ENCODE data around the gene ITPKC. TPM values are rescaled to one million over a fixed set of nuclear protein-coding genes. Genes with fewer than 3 reads are reported as not detected.

The ITPKC gene
- total RNA-seq, 5 donors from 2014 or later (not counting 1 experiment from before 2014, with no cell fraction given) = 5.9 to 11.8 (median 9.3) TPM

DNA sequence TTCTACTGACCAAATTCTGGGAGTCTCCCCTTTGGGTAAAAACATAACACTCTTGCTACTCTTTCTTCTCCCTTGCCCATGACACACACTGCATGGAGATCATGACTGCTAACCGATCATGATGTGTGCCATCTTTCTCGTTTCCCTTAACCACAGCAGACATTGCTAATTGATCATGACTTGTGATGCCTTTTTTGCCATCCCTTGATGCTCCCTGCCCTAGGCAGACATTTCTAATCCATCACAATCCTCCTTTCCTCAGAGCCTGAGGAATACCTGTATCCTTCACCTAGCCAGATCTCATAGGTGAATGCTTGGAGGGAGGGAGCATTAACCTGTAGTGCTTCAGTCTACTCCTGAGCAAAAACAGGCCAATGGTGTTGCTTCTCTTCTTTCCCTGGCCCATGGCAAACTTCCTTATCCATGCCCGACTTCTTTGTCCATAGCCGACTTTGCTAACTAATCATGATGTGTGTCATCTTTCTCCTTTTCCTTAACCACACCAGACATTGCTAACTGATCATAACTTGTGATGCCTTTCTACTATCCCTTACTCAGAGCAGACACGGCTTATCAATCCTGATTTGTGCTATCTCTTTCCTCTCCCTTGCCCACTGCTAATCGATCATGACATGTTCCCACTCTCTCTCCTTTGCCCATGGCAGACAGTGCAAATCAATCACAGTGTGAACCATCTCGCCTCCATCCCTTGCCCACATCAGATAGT, 44.2 kb upstream of the ITPKC start:
- H3K36me3 Mint-ChIP-seq = peaks cover 31% of the 10 kb centered on the region
- H3K27ac Mint-ChIP-seq = no peak overlapping the region
- no peak overlapping the region for H3K4me3 Mint-ChIP-seq
- ATAC-seq (replicated peaks in 1 of 4) = no peak
- H3K4me1 ChIP-seq (ENCODE audit: control insufficient read depth in 1 of 2, extremely low read depth in 1 of 2, insufficient read depth in 2 of 2, low read length in 2 of 2) = peaks cover 0 to 14% of the 10 kb centered on the region in 2 experiments
- no peaks in the 10 kb centered on the region for H3K27me3 ChIP-seq (replicated peaks in 1 of 2; ENCODE audit: control insufficient read depth in 2 of 2, extremely low read depth in 1 of 2, insufficient read depth in 2 of 2, low read length in 1 of 2)
- H3K9me3 ChIP-seq = peaks cover 9% of the 10 kb centered on the region
- no peaks in the 10 kb centered on the region for H3K4me1 Mint-ChIP-seq
- no peak overlapping the region for H3K4me3 ChIP-seq (ENCODE audit: control insufficient read depth in 1 of 2, extremely low read depth in 1 of 2, low read length in 1 of 2)
- peaks cover 18 to 19% of the 10 kb centered on the region in 2 donors for H3K36me3 ChIP-seq (ENCODE audit: control insufficient read depth in 2 of 2, extremely low read depth in 1 of 2, insufficient read depth in 1 of 2, low read length in 1 of 2)
- CTCF ChIA-PET = no interaction called here
- no peak overlapping the region for H3K27ac ChIP-seq (ENCODE audit: low read length)
- H3K27me3 Mint-ChIP-seq = no peaks in the 10 kb centered on the region
- POLR2A ChIA-PET = no interaction called here
- DNase-seq = no peak
- 99% methylated on average over 6 of the region's 7 CpGs for WGBS (ENCODE audit: insufficient coverage)
- peaks cover 0 to 7% (median 7%) of the 10 kb centered on the region in 3 donors for H3K9me3 Mint-ChIP-seq

- POLR2A ChIA-PET = no interaction called here
- WGBS (ENCODE audit: insufficient coverage) = 66% methylated on average over 7 of the region's 11 CpGs
- no peak overlapping the region for H3K27ac Mint-ChIP-seq
- no peak overlapping the region for H3K4me3 Mint-ChIP-seq
- ATAC-seq (replicated peaks in 1 of 4) = no peak
- Histone ChIP-seq H3K9me3 (peaks cover 9% of the 10 kb centered on the region), H3K36me3 (ENCODE audit: control insufficient read depth in 2 of 2, extremely low read depth in 1 of 2, insufficient read depth in 1 of 2, low read length in 1 of 2) (peaks cover 18 to 24% of the 10 kb centered on the region in 2 donors), H3K27me3 (replicated peaks in 1 of 2; ENCODE audit: control insufficient read depth in 2 of 2, extremely low read depth in 1 of 2, insufficient read depth in 2 of 2, low read length in 1 of 2) (no peaks in the 10 kb centered on the region), H3K4me1 (ENCODE audit: control insufficient read depth in 1 of 2, extremely low read depth in 1 of 2, insufficient read depth in 2 of 2, low read length in 2 of 2) (peaks cover 0 to 14% of the 10 kb centered on the region in 2 experiments), H3K27ac (ENCODE audit: low read length) (peak overlapping the region; percentile 1), H3K4me3 (ENCODE audit: control insufficient read depth in 1 of 2, extremely low read depth in 1 of 2, low read length in 1 of 2) (peak overlapping the region in 1 of 2 donors; percentile 5)
- H3K4me1 Mint-ChIP-seq = no peaks in the 10 kb centered on the region
- H3K27me3 Mint-ChIP-seq = no peaks in the 10 kb centered on the region
- H3K9me3 Mint-ChIP-seq = peaks cover 0 to 7% (median 7%) of the 10 kb centered on the region in 3 donors
- DNase-seq = peak in 9 of 35 experiments; percentile 14 to 55 (median 28)
- H3K36me3 Mint-ChIP-seq = peaks cover 30% of the 10 kb centered on the region
- CTCF ChIA-PET = no interaction called here
These were observed 43.5 kb upstream of the ITPKC start for GRCh38 chr19:40673397-40673796.

- ATAC-seq (replicated peaks in 1 of 4) (peak in 1 of 4 experiments; percentile 43), DNase-seq (no peak)
- H3K4me1 ChIP-seq (ENCODE audit: control insufficient read depth in 1 of 2, extremely low read depth in 1 of 2, insufficient read depth in 2 of 2, low read length in 2 of 2) = peaks cover 0 to 14% of the 10 kb centered on the region in 2 experiments
- H3K4me3 ChIP-seq (ENCODE audit: control insufficient read depth in 1 of 2, extremely low read depth in 1 of 2, low read length in 1 of 2) = no peak overlapping the region
- H3K27me3 ChIP-seq (replicated peaks in 1 of 2; ENCODE audit: control insufficient read depth in 2 of 2, extremely low read depth in 1 of 2, insufficient read depth in 2 of 2, low read length in 1 of 2) = no peaks in the 10 kb centered on the region
- Mint-ChIP-seq H3K9me3 (peaks cover 0 to 3% (median 3%) of the 10 kb centered on the region in 3 donors), H3K27ac (no peak overlapping the region), H3K4me1 (no peaks in the 10 kb centered on the region), H3K27me3 (no peaks in the 10 kb centered on the region), H3K4me3 (no peak overlapping the region), H3K36me3 (peaks cover 23% of the 10 kb centered on the region)
- CTCF ChIA-PET = interaction anchor here in 1 of 2 donors (0.5 kb wide), 1 partner anchor 326 kb away, joined by 3 read pairs; the partner anchor contains the start of genes C19orf47 and PLD3
- H3K36me3 ChIP-seq (ENCODE audit: control insufficient read depth in 2 of 2, extremely low read depth in 1 of 2, insufficient read depth in 1 of 2, low read length in 1 of 2) = peaks cover 13 to 22% of the 10 kb centered on the region in 2 donors
- POLR2A ChIA-PET = no interaction called here
- peaks cover 5% of the 10 kb centered on the region for H3K9me3 ChIP-seq
- H3K27ac ChIP-seq (ENCODE audit: low read length) = no peak overlapping the region
- WGBS (ENCODE audit: insufficient coverage) = 77% methylated on average over 3 of the region's 3 CpGs
These were observed 42.6 kb upstream of the ITPKC start for GRCh38 chr19:40674291-40674690.

DNA sequence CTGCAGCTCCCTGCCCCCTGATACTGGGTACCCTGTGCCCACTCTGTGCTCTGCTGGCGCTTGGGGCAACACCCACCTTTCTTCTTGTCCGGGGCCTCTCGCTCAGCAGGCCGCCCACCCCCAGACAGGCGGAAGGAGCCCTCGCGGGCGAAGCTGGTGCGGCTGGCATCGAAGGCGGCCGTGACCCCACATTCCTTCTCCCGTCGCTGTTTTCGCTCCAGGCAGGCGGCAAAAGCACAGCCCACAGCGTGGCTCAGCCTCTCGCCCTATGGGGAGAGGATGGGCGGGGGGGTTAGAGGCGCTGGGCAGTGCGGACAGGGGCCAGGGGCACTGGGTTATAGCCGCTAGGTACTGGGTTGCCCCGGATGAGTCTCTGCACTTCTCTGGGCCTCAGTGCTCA, 39.8 kb upstream of the ITPKC start:
- no peak overlapping the region for H3K4me3 Mint-ChIP-seq
- no peaks in the 10 kb centered on the region for H3K9me3 Mint-ChIP-seq
- ATAC-seq (replicated peaks in 1 of 4) (no peak), DNase-seq (no peak)
- no peaks in the 10 kb centered on the region for H3K27me3 ChIP-seq (replicated peaks in 1 of 2; ENCODE audit: control insufficient read depth in 2 of 2, extremely low read depth in 1 of 2, insufficient read depth in 2 of 2, low read length in 1 of 2)
- H3K27ac ChIP-seq (ENCODE audit: low read length) = no peak overlapping the region
- no peaks in the 10 kb centered on the region for H3K4me1 Mint-ChIP-seq
- H3K36me3 ChIP-seq (ENCODE audit: control insufficient read depth in 2 of 2, extremely low read depth in 1 of 2, insufficient read depth in 1 of 2, low read length in 1 of 2) = peaks cover 5 to 17% of the 10 kb centered on the region in 2 donors
- no peaks in the 10 kb centered on the region for H3K9me3 ChIP-seq
- ChIA-PET CTCF (no interaction called here), POLR2A (no interaction called here)
- peaks cover 0 to 14% of the 10 kb centered on the region in 2 experiments for H3K4me1 ChIP-seq (ENCODE audit: control insufficient read depth in 1 of 2, extremely low read depth in 1 of 2, insufficient read depth in 2 of 2, low read length in 2 of 2)
- no peak overlapping the region for H3K27ac Mint-ChIP-seq
- 96% methylated on average over 19 of the region's 23 CpGs for WGBS (ENCODE audit: insufficient coverage)
- H3K4me3 ChIP-seq (ENCODE audit: control insufficient read depth in 1 of 2, extremely low read depth in 1 of 2, low read length in 1 of 2) = no peak overlapping the region
- no peaks in the 10 kb centered on the region for H3K27me3 Mint-ChIP-seq
- H3K36me3 Mint-ChIP-seq = peaks cover 11% of the 10 kb centered on the region

DNA sequence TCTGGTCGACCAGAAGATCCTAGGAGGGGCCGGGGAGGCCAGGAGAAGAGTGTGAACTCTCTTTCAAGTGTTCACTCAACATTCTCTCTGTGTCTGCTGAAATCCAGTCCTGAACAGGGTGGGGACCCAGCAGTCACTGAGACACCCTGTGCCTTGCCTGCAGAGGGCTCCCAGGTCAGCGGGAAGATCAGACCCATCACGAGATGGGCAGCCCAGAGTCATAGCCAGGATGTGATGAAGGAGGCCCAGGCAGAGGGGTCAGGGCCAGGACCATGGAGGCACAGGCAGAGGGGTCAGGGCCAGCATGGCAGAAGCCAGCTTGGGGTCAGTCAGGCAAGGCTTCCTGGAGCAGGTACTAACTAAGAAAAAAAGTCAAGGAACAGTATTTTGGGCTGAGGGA, 35.9 kb upstream of the ITPKC start:
- DNase-seq = no peak
- no peak overlapping the region for H3K4me3 Mint-ChIP-seq
- POLR2A ChIA-PET = no interaction called here

GRCh38 chr19:40682431-40682964, 34.4 kb upstream of the ITPKC start:
- H3K4me3 ChIP-seq (ENCODE audit: control insufficient read depth in 1 of 2, extremely low read depth in 1 of 2, low read length in 1 of 2) = no peak overlapping the region
- POLR2A ChIA-PET = no interaction called here
- H3K4me1 ChIP-seq (ENCODE audit: control insufficient read depth in 1 of 2, extremely low read depth in 1 of 2, insufficient read depth in 2 of 2, low read length in 2 of 2) = peaks cover 0 to 4% of the 10 kb centered on the region in 2 experiments
- ATAC-seq (replicated peaks in 1 of 4) (no peak), DNase-seq (no peak)
- Mint-ChIP-seq H3K27ac (no peak overlapping the region), H3K27me3 (no peaks in the 10 kb centered on the region), H3K36me3 (peaks cover 25% of the 10 kb centered on the region), H3K4me1 (no peaks in the 10 kb centered on the region), H3K4me3 (no peak overlapping the region), H3K9me3 (no peaks in the 10 kb centered on the region)
- no peaks in the 10 kb centered on the region for H3K27me3 ChIP-seq (replicated peaks in 1 of 2; ENCODE audit: control insufficient read depth in 2 of 2, extremely low read depth in 1 of 2, insufficient read depth in 2 of 2, low read length in 1 of 2)
- no peak overlapping the region for H3K27ac ChIP-seq (ENCODE audit: low read length)
- peaks cover 6 to 9% of the 10 kb centered on the region in 2 donors for H3K36me3 ChIP-seq (ENCODE audit: control insufficient read depth in 2 of 2, extremely low read depth in 1 of 2, insufficient read depth in 1 of 2, low read length in 1 of 2)
- WGBS (ENCODE audit: insufficient coverage) = 94% methylated on average over 9 of the region's 18 CpGs
- no peaks in the 10 kb centered on the region for H3K9me3 ChIP-seq
- CTCF ChIA-PET = interaction anchor here in 1 of 2 donors (0.7 kb wide), 1 partner anchor 140 kb away, joined by 4 read pairs; no protein-coding TSS in a partner anchor

More for the DNA sequence above, 35.9 kb upstream of the ITPKC start:
- Histone ChIP-seq H3K27ac (ENCODE audit: low read length) (no peak overlapping the region), H3K27me3 (replicated peaks in 1 of 2; ENCODE audit: control insufficient read depth in 2 of 2, extremely low read depth in 1 of 2, insufficient read depth in 2 of 2, low read length in 1 of 2) (no peaks in the 10 kb centered on the region), H3K9me3 (no peaks in the 10 kb centered on the region), H3K4me3 (ENCODE audit: control insufficient read depth in 1 of 2, extremely low read depth in 1 of 2, low read length in 1 of 2) (no peak overlapping the region), H3K4me1 (ENCODE audit: control insufficient read depth in 1 of 2, extremely low read depth in 1 of 2, insufficient read depth in 2 of 2, low read length in 2 of 2) (no peaks in the 10 kb centered on the region), H3K36me3 (ENCODE audit: control insufficient read depth in 2 of 2, extremely low read depth in 1 of 2, insufficient read depth in 1 of 2, low read length in 1 of 2) (peaks cover 3 to 19% of the 10 kb centered on the region in 2 donors)
- 85% methylated on average over 4 of the region's 4 CpGs for WGBS (ENCODE audit: insufficient coverage)
- ATAC-seq (replicated peaks in 1 of 4) = no peak
- H3K36me3 Mint-ChIP-seq = peaks cover 23% of the 10 kb centered on the region
- no peak overlapping the region for H3K27ac Mint-ChIP-seq
- no peaks in the 10 kb centered on the region for H3K9me3 Mint-ChIP-seq
- no peaks in the 10 kb centered on the region for H3K27me3 Mint-ChIP-seq
- H3K4me1 Mint-ChIP-seq = no peaks in the 10 kb centered on the region
- CTCF ChIA-PET = no interaction called here
